GM21447 (cell line): ENCODE data around the gene MATK.
"Not testable (repeated sequence)": the region's sequence is repeated elsewhere in the genome, so short reads cannot be mapped to it uniquely, and the experiment has no call there.

Experiments
- ATAC-seq: cut with Tn5 transposase; IDR thresholded peaks from one replicate; pipeline ENCODE4 v1.9.1; 2021; ENCODE audit not compliant: unreplicated experiment

MATK gene

DNA sequence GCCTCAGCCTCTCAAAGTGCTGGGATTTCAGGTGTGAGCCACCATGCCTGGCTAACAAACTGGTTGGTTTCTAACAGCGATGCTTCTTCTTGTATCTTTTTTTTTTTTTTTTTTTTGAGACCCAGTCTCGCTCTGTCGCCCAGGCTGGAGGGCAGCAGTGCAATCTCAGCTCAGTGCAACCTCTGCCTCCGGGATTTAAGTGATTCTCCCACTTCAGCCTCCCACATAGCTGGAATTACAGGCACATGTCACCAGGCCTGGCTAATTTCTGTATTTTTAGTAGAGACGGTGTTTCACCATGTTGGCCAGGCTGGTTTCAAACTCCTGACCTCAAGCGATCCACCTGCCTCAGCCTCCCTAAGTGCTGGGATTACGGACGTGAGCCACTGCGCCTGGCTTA lies 30.0 kb upstream of the MATK start:
- not testable (repeated sequence) for ATAC-seq

- no peak for ATAC-seq
These were observed 28.5 kb upstream of the MATK start for GRCh38 chr19:3814648-3815047.

DNA sequence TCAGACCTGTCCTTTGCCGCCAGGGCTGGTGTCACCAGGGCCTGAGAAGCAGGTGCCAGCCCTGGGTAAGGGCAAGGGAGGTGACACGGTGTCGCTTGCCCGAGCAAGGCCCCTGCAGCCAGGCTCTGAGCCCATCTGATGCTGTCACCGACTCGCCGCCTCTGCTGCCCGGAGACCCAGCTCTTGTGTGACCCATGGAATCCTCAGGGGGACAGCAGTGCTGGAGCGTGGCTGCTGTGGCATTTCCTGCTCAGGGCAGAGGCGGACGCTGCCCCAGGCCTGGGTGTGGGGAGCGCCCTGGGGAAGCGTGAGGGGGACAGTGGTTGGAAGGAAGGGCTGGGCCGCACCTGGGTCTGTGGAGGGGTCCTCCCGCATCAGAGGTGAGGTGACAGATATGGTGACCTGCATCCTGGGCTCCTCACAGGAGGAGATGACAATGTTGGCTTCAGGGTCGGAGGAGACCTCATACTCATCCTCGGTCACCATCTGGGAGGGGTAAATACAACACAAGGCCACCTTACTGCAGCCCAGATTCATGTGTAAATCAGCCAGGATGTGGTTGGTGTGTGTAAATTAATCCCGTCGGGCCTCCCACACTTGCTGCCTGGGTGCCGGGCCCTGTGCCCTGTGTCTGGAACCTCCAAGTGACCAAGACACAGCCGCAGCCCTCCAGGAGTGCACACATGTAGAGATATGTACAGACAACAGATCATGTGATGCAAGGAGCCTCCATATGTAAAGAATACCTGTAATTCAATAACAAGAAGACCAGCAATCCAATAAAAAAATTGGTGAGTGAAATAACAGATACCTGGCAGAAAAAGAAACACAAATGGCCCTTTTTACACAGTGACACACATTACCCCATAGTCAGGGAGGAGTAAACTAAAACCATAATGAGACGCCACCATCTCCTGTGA lies 27.6 kb upstream of the MATK start:
- no peak for ATAC-seq

DNA sequence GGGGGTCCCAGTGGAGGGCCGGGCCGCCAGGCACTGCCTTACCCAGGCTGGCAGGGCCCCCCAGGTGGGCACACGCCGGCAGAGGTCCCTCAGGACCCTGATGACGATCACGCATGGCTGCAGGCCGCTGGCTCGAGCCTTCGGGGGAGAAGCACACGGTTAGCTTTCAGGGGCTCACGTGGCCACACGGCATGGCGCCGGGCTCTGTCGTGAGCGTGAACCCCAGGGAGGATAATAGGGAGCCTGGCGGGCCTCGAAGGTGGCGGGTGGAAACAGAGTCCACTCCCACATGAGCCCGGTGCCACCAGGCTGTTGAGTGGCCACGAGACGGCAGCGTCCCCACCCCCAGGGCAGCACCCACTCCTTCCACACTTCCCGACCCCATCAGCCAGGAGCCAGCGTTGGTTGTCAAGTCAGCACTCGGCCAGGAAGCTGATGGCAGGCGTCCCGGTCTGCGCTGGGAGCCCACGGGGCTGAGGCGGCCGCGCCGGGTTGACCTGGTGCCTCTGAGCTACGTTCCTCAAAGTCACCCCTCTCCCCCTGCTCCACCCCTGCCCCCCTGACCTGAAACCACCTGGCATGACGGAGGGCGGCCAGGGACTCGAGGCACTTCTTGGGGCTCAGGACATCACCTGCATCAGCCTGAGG lies 24.7 kb upstream of the MATK start:
- no peak for ATAC-seq

GRCh38 chr19:3809881-3810707 lies 23.9 kb upstream of the MATK start:
- ATAC-seq, result no peak

DNA sequence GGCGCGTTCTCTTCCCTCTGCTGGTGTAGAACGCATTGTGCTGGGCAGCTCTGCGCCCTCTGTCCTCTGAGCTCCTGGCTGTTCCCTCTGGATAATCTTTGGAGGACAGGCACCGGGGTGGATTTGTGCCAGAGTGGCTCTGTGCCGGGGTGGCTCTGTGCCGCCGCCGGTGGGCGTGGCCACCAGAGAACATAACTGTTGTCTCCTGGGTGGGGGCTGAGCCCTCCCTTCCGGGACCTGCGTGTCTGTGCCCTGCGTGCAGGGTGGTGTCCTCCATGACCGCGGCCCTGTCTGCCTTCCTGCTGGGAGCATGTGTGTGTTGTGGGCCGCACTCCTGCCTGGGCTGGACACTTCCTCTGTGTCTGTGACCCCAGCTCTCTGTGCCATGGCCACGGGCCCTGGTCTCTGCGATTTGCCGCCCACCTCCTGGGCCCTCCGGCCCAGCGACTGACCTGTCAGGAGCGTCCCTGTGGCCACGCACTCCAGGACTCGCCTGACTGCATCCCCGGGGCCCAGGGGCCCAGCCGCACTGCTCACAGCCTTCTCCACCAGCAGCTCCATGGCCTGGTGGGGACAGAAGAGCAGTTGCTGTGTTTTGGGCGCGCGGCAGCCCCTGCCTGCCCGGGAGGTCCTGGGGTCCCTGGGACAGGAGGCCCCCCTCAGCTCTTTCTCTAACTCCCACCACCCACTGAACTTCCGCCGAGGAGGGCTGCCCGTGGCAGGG lies 22.4 kb upstream of the MATK start:
- no peak for ATAC-seq

DNA sequence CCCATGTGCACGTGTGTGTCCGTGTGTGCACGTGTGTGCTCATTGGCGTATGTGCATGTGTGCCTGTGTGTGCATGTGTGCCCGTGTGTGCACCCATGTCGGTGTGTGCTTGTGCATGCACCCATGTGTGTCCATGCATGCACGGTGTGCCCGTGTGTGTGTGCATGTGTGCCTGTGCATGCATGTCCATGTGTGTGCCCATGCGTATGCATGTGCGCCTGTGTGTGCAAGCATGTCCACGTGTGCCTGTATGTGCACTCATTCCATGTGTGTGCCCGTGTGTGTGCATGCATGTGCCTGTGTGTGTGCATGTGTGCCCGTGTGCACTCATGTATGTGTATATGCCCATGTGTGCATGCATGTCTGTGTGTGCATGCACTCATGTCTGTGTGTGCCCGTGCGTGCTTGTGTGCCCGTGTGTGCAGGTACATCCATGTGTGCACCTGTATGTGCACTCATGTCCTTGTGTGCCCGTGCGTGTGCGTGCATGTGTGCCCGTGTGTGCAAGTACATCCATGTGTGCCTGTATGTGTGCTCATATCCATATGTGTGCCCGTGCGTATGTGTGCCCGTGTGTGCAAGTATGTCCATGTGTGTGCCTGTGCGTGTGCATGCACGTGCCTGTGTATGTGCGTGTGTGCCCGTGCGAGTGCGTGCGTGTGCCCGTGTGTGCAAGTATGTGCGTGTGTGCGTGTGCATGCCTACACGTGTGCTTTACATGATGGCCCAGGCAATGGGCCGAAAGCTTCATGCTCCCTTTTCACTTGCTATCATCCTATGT lies 21.6 kb upstream of the MATK start:
- no peak for ATAC-seq

- ATAC-seq, result no peak
These were observed 20.9 kb upstream of the MATK start for GRCh38 chr19:3807131-3807480.

- ATAC-seq, result no peak
These were observed 19.7 kb upstream of the MATK start for GRCh38 chr19:3805859-3806258.

- no peak for ATAC-seq
These were observed 18.2 kb upstream of the MATK start for GRCh38 chr19:3804429-3804828.

DNA sequence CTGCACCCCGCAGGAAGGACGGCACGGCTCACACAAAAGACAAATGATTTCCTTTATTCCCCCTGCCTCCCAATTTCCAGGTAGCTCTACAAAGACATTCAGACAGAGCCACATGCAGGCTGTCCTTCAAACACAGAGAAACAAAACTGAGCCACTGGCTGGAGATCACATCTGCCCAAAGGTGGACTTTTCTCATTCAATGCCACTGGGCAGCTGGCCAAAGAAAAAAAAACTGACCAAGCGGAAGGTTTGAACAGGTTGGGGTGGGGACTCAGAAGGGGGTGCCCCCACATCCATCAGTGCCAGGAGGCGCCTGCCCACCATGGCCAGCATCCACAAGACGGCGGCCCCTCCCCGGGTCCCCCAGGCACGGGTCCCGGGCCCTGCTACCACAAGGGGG lies 17.8 kb upstream of the MATK start:
- no peak for ATAC-seq

- no peak for ATAC-seq
These were observed 17.1 kb upstream of the MATK start for GRCh38 chr19:3803114-3803888.

DNA sequence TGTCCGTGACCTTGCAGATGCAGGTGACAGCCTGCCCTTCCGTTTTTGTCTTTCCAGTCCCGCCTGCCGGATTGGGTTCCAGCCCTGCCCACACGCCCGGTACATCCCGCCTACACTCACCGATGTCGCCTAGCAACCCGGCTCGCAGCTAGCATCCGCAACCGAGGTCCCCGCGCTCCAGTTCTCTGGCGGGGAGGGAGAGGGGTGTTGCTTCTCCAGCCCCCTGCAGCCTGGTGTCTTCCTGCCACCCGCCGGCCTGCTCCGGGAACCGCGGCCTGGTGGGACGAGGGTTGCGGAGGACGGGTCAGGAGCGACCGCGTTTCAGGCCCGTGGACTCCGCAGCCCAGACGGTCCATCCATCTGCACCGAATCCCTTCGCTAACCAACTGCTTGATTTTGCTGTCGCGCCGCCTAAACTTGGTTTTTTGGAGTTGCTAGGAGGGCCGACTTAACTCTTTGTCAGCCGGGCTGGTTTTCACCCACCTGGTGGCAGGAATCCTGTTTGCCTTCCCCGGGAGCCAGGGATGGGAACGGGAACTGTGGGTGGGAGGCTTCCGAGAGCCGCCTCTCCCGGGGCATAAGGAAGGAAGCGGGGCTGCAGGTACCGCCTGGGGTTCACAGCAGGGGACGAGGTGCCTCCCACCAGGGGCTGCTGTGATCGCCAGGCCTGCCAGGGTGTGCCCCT lies 15.4 kb upstream of the MATK start:
- ATAC-seq, result no peak

GRCh38 chr19:3800996-3801395 lies 14.8 kb upstream of the MATK start:
- no peak for ATAC-seq

GRCh38 chr19:3798137-3798536 lies 12.0 kb upstream of the MATK start:
- no peak for ATAC-seq

DNA sequence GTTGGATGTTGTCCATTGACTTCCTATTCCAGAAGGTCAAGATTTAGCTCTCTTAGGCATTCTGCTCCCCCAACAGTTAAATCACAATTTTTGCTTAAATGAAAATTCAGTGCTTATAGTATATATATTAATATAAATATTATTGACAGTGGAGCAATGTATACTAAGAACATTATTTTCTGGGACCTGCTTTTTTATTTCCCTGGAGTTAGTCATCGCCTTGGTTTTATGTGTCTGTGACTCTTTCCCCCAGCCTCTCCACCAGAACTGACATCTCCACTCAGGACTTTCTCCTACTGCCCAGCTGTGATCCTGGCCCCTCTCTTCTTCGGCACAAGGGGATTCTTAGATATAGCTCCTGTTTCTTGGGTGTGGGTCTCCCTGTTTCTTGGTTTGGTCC lies 10.2 kb upstream of the MATK start:
- no peak for ATAC-seq

DNA sequence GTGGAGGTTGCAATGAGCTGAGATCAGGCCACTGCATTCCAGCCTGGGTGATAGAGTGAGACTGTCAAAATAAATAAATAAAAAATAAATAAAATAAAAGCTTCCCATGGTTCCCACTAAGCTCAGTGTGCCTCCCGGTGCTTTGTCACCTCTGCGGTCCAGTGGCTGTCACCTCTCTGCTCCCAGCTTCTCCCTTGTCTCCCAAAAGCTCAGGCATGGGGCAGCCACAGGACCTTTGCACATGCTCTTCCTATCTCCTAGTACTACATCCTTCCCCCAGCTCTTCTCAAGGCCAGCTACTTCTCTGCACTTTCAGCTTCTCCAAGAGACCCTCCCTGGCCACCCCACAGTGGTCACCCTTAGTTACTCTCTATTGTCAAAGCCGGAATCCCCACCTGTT lies 7.6 kb upstream of the MATK start:
- no peak for ATAC-seq

GRCh38 chr19:3792114-3792513 lies 5.9 kb upstream of the MATK start:
- no peak for ATAC-seq

DNA sequence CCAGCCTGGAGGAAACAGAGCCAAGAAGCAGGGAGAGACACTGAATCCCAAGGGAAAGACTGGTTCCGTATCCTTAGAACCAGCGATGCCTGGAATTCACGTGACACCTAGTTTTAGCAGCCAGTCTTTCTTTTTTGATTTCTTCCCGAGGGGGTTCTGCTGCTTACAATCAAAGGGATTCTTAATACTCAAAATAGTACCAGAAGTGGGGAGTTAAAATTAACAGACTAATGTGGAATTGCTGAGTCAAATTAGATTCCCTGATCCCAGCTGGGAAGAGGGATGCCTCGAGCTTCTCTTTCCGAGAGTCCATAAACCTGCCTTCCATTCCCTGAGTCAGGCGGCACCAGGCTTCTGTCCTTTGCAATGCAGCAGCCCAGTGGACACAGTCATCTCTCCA lies 4.8 kb upstream of the MATK start:
- no peak for ATAC-seq
